ENCODE data around the gene MUC5AC. TPM values are rescaled to one million over a fixed set of nuclear protein-coding genes. Genes with fewer than 3 reads are reported as not detected.

Gene MUC5AC
- total RNA-seq, 3 donors from 2014 or later = under 0.01 TPM; not detected in 1

DNA sequence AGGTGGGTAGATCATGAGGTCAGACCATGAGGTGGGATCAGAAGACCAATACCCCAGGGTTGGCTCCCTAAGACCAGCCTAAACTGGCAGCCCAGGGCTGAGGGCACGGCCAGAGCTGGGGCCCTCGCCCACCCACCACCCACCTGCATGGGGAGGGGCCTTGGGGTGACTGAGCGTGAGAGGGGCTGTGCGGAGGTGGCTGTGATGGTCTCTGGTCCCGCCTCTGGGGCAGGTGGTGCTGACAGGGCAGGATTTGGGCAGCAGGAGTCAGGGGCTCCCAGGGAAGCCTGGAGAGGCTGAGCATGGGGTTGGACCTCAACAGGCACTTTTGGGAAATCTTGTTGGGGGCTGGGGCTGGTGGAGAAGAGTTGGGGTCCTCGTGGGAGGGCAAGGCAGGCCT, 39.8 kb upstream of the MUC5AC start:
- ATAC-seq = no peak
- Mint-ChIP-seq H3K9me3 (no peaks in the 10 kb centered on the region), H3K4me1 (ENCODE audit: low read depth) (no peaks in the 10 kb centered on the region), H3K27me3 (ENCODE audit: low read depth) (peaks cover 8% of the 10 kb centered on the region), H3K36me3 (ENCODE audit: insufficient read depth) (no peaks in the 10 kb centered on the region), H3K4me3 (no peak overlapping the region)
- DNase-seq = no peak

DNA sequence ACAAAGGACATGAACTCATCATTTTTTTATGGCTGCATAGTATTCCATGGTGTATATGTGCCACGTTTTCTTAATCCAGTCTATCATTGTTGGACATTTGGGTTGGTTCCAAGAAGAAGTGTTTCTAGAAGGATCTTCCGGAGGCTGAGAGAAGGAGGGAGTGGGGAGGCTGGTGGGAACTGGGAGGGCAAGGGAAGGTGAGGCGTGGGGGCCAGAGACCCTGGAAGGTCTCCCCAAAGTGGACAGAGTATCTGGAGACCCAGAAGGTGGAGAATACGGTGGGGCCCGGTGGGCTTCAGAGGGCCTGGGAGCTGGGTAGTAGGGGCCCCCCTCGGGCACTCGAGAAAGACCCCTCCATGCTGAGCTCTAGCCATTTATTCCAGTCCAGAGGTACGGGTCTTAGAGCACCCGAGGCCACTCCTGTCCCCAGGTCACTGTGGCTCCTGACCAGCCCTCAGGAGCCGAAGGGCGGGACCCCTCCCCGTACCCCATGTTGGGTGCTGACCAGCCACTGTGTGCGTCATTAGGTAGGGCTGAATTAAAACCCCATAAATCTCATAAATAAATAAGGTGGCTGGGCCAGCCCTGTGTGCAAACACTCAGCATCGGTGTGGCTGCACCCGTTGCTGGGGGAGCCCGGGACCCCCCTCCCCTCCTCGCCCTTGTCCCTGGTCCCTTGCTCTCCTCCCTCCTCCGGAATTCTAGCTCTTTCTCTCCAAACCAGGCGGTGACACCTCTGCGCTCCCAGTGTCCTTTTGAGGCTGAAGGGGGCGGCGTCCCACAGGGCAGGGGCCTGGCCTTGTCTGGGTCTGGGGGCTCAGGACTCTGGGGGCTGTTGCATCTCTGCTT, 38.8 kb upstream of the MUC5AC start:
- no peaks in the 10 kb centered on the region for H3K4me1 Mint-ChIP-seq (ENCODE audit: low read depth)
- no peaks in the 10 kb centered on the region for H3K9me3 Mint-ChIP-seq
- ATAC-seq (no peak), DNase-seq (no peak)
- H3K27me3 Mint-ChIP-seq (ENCODE audit: low read depth) = peaks cover 12% of the 10 kb centered on the region
- H3K4me3 Mint-ChIP-seq = no peak overlapping the region
- no peaks in the 10 kb centered on the region for H3K36me3 Mint-ChIP-seq (ENCODE audit: insufficient read depth)

DNA sequence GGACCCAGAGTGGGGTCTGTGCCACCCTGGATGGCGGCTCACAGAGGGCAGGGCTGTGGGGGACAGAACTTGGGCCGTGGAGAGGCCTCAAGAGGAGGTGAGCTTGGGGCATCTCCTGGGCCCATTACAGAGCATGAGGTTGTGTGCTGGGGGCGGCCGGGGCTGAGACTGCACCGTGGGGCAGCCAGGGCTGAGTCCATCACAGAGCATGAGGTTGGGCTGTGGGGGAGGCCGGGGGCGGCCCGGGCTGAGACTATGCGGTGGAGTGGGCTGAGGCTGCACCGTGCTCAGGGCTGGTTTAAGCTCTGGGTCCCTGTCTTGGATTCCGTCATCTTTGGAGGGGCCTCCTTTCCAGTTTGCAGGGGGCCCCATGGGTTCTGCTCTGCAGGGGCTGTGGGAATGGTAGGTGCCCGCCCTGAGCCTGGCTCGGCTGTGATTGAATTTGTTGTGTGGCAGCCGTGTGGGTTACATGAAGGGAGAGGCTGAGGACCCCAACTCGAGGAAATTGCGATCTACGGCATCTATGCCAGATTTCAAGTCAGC, 38.1 kb upstream of the MUC5AC start:
- Mint-ChIP-seq H3K27me3 (ENCODE audit: low read depth) (peaks cover 12% of the 10 kb centered on the region), H3K36me3 (ENCODE audit: insufficient read depth) (no peaks in the 10 kb centered on the region), H3K9me3 (no peaks in the 10 kb centered on the region), H3K4me3 (no peak overlapping the region), H3K4me1 (ENCODE audit: low read depth) (no peaks in the 10 kb centered on the region)
- ATAC-seq = no peak
- DNase-seq = no peak

DNA sequence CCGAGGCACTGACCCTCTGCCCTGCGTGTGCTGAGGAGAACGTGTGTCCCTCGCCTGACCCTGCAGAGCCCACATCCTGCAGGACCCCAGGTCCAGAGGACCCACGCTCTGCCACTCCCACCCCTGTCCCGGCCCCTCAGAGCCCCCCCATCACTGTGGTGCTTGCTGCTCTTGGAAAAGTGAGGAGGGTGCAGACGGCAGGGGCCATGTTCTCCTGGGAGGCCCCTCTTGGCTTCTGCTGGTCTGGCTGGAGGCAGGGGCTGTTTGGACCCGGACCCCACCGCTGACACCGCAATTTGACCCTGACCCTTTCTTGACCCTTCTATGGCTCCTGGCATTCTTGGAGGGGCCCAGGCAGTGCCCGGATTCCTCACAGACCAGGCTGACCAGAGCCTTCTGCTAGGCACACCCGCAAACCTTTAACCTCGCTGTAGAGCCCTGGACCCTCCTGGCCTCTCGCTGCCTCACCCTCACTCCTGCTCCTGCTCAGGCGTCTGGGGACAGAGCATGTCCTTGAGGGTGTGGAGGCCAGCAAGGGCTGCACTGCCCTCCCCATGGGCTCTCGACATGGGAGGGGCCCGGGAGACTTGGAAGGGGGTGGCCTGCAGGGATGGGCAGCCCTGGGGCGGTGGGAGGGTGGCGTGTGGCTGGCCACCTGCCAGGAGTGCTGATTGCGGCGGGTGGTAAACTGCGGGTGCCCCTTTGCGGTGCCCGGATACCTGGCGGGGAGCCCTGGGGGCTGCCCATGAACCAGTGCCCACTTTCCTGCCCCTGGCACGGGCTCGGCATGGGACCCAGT, 37.0 kb upstream of the MUC5AC start:
- no peak overlapping the region for H3K4me3 Mint-ChIP-seq
- no peaks in the 10 kb centered on the region for H3K4me1 Mint-ChIP-seq (ENCODE audit: low read depth)
- no peaks in the 10 kb centered on the region for H3K36me3 Mint-ChIP-seq (ENCODE audit: insufficient read depth)
- DNase-seq (no peak), ATAC-seq (no peak)
- peaks cover 12% of the 10 kb centered on the region for H3K27me3 Mint-ChIP-seq (ENCODE audit: low read depth)
- no peaks in the 10 kb centered on the region for H3K9me3 Mint-ChIP-seq

DNA sequence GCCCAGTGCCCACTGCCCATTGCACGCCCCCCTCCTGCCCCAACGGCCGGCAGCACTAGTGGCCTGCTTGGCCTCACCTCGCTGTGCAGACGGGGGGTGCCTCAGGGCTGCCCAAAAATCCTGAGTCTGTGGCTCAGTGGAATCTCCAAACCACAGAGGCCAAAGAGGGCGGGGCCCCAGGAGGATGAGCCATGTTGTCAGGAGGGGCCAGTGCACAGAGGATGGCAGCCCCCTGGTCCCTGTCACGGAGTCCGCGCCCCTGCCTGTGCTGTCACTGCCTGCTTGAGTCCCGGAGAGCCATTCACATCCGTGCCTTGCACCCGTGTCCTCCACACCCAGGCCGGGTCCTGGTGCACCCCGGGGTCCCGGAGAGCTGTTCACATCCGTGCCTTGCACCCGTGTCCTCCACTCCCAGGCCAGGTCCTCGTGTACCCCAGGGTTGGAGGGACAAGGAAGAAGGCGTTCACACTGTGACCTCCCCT, 36.4 kb upstream of the MUC5AC start:
- Mint-ChIP-seq H3K4me3 (no peak overlapping the region), H3K36me3 (ENCODE audit: insufficient read depth) (no peaks in the 10 kb centered on the region), H3K9me3 (no peaks in the 10 kb centered on the region), H3K27me3 (ENCODE audit: low read depth) (peaks cover 12% of the 10 kb centered on the region), H3K4me1 (ENCODE audit: low read depth) (no peaks in the 10 kb centered on the region)
- no peak for ATAC-seq
- no peak for DNase-seq

DNA sequence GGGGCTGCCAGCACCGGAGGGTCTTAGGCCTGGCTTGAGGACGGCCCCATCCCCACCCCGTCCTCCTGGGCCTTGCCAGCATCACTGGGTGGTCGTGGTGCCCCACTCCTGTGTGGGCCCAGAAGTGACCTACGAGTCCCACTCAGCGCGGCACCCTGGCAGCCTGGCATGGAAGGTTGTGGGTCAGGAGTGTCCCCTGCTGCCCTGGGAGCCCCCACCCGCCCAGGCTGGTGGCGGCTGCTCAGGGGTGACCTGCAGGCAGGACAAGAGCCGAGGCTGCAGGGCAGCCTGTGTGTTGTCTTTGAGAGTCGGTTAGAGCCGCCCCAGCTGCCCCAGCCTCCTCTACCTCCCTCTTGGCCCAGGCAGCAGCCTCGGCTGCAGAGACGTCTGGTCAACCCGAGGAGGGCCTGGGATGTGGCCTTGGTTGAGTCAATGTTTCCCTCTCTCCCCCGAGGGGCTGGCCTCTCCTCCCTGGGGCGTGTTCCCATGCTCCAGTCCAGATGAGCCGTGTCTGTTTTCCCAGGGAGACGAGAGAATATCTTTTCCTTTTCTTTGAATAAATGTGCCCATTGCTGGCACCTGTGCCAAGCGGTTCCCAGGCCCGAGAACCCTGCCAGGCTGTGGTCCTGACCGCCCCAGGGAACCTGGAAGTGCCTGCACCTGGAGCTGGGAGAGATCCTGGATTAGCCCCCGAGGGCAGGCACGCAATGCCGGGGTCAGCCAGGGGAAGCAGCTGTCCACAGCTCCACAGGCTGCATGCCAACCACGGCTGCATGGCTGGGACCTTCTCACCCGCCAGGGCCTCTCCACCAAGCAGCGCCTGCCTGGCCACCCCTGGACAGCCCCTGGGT, 35.7 kb upstream of the MUC5AC start:
- Mint-ChIP-seq H3K27me3 (ENCODE audit: low read depth) (peaks cover 12% of the 10 kb centered on the region), H3K4me3 (no peak overlapping the region), H3K4me1 (ENCODE audit: low read depth) (no peaks in the 10 kb centered on the region), H3K9me3 (no peaks in the 10 kb centered on the region), H3K36me3 (ENCODE audit: insufficient read depth) (no peaks in the 10 kb centered on the region)
- DNase-seq (no peak), ATAC-seq (no peak)

DNA sequence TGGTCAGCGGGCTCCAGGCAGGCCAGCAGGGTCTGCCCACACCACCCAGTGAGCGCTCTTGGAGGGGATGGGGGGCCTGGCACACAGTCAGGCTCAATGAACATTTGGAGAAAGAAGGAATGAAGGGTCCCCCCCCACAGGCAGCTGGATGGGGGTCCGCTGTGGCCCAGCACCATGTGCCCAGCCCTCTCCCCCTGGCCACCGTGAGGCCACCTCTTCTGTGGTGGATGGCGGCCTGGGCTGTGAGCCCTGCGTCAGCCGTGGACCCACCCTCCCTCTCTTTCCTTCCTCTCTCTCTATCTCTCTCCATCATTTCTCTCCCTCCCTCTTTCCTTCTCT, 35.1 kb upstream of the MUC5AC start:
- Mint-ChIP-seq H3K4me1 (ENCODE audit: low read depth) (no peaks in the 10 kb centered on the region), H3K9me3 (no peaks in the 10 kb centered on the region), H3K36me3 (ENCODE audit: insufficient read depth) (no peaks in the 10 kb centered on the region), H3K4me3 (no peak overlapping the region), H3K27me3 (ENCODE audit: low read depth) (peaks cover 12% of the 10 kb centered on the region)
- DNase-seq (no peak), ATAC-seq (no peak)

DNA sequence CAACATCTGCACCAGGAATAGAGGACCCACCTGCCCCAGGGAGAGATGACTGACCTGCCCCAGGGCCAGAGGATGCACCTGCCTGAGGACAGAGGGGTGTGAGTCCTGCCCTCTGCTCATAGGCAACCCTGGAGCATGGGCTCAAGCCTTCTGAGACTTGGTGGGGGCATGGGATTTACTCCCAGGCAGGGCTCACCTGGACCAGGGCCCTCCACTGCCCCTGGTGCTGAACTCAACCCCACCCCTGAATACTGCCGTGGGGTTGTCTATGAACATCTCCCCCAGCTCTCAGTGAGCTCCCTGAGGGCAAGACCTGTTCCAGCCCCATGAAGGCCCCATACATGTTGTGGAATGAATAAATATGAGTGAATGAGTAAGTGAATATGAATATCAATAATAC, 33.8 kb upstream of the MUC5AC start:
- peaks cover 8% of the 10 kb centered on the region for H3K27me3 Mint-ChIP-seq (ENCODE audit: low read depth)
- no peaks in the 10 kb centered on the region for H3K36me3 Mint-ChIP-seq (ENCODE audit: insufficient read depth)
- H3K4me1 Mint-ChIP-seq (ENCODE audit: low read depth) = no peaks in the 10 kb centered on the region
- H3K4me3 Mint-ChIP-seq = no peak overlapping the region
- no peak for DNase-seq
- H3K9me3 Mint-ChIP-seq = no peaks in the 10 kb centered on the region
- ATAC-seq = no peak

DNA sequence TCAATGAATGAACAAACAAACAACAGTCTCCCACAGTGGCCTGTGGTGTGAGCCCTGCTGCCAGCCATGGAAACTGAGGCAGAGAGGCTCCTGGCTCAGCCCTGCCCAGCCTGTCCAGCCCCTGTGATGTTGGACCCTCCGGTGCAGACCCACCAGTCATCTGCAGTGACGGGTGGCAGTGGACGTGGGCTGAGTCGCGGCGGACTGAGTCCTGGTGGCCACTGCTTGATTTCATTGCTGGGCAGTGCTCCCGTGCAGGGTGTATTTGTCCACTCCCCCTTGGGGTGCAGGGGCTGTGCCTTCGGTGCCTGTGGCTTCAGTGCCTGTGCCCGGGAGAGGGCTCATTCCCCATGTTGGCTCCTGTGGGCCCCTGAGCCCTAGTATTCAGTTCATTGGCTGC, 31.9 kb upstream of the MUC5AC start:
- Mint-ChIP-seq H3K4me1 (ENCODE audit: low read depth) (no peaks in the 10 kb centered on the region), H3K36me3 (ENCODE audit: insufficient read depth) (no peaks in the 10 kb centered on the region), H3K4me3 (no peak overlapping the region), H3K27me3 (ENCODE audit: low read depth) (peaks cover 11% of the 10 kb centered on the region), H3K9me3 (no peaks in the 10 kb centered on the region)
- DNase-seq (no peak), ATAC-seq (no peak)

DNA sequence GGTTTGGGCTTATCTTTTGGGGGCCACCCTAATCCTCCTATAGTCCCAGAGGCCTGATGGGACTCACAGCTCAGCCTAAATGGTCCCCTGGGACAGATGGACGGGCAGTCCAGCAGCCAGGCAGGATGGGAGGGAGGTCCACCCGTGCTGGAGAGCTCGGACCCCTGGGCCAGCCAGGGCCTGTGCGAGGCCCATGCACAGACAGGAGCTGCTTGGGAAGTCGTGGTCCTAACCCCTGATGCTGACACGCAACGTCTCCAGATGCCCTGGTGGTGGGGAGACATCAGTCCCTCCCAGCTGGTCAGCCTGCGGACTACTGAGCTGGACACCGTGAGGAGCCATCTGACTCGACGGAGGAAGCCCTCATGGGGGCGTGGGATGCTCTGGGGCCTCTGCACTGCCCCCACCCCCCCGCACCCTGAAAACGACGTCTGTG, 31.2 kb upstream of the MUC5AC start:
- peaks cover 12% of the 10 kb centered on the region for H3K27me3 Mint-ChIP-seq (ENCODE audit: low read depth)
- no peak for DNase-seq
- ATAC-seq = no peak
- no peaks in the 10 kb centered on the region for H3K4me1 Mint-ChIP-seq (ENCODE audit: low read depth)
- H3K36me3 Mint-ChIP-seq (ENCODE audit: insufficient read depth) = no peaks in the 10 kb centered on the region
- H3K9me3 Mint-ChIP-seq = no peaks in the 10 kb centered on the region
- no peak overlapping the region for H3K4me3 Mint-ChIP-seq

DNA sequence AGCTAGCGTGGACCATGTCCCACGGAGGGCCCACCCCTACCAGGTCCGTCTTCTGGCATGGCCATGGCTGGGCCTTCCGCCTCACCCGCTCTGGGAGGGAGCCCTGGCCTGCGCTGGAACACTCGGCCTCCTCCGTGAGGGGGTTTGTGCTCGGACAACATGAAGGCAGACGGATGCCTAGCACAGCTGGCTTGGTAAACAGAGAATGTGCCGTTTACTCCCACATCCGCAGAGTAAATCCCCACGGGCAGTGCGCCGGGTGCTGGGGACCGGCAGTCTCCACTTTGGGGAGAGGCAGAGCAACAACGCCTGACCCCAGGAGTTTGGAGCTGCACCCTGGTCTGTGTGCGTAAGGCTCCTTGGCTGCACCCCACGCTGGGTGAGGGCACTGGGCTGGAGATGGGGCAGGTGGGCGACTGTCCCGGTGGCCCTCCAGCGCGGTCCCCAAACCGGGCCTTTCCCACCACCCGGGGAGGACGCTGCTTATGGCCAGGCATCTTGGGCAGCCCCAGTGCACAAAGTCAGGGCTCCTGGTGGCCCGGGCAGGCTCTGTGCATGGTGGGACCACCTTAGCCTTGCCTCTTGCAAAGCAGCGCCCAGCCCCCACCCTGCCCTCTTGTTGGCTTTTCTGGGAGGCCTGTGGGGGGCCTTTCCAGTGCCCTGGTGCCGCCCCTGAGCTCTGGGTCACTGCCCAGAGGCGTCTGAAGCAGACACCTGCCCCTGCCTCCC, 30.7 kb upstream of the MUC5AC start:
- ATAC-seq = no peak
- H3K36me3 Mint-ChIP-seq (ENCODE audit: insufficient read depth) = no peaks in the 10 kb centered on the region
- no peaks in the 10 kb centered on the region for H3K4me1 Mint-ChIP-seq (ENCODE audit: low read depth)
- no peak for DNase-seq
- H3K9me3 Mint-ChIP-seq = no peaks in the 10 kb centered on the region
- no peak overlapping the region for H3K4me3 Mint-ChIP-seq
- peaks cover 17% of the 10 kb centered on the region for H3K27me3 Mint-ChIP-seq (ENCODE audit: low read depth)

DNA sequence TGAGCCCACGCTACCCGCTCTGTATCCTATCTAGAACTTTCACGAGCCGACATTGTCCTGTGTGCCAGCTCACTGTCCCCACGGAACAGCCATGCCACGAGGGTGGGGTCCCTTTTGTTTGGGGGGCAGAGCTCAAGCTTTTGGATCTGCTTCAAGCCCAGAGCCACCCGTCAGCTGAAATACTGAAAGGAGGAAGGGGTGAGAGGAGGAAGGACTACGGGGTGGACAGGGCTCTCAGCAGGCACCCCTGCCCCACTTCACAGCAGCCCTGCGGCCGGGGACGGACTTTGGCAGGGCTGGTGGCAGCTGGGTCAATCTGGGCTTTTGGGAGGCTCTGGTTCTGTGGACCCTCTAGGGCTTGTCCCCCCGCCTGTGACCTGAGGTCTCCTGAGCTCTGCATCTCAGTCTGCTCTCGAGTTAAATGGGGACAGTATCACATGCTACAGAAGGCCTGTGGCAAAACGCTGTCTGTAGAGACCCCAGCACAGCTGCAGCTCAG, 30.0 kb upstream of the MUC5AC start:
- Mint-ChIP-seq H3K36me3 (ENCODE audit: insufficient read depth) (no peaks in the 10 kb centered on the region), H3K4me3 (no peak overlapping the region), H3K9me3 (no peaks in the 10 kb centered on the region), H3K4me1 (ENCODE audit: low read depth) (no peaks in the 10 kb centered on the region), H3K27me3 (ENCODE audit: low read depth) (peaks cover 16% of the 10 kb centered on the region)
- ATAC-seq = no peak
- DNase-seq = no peak

DNA sequence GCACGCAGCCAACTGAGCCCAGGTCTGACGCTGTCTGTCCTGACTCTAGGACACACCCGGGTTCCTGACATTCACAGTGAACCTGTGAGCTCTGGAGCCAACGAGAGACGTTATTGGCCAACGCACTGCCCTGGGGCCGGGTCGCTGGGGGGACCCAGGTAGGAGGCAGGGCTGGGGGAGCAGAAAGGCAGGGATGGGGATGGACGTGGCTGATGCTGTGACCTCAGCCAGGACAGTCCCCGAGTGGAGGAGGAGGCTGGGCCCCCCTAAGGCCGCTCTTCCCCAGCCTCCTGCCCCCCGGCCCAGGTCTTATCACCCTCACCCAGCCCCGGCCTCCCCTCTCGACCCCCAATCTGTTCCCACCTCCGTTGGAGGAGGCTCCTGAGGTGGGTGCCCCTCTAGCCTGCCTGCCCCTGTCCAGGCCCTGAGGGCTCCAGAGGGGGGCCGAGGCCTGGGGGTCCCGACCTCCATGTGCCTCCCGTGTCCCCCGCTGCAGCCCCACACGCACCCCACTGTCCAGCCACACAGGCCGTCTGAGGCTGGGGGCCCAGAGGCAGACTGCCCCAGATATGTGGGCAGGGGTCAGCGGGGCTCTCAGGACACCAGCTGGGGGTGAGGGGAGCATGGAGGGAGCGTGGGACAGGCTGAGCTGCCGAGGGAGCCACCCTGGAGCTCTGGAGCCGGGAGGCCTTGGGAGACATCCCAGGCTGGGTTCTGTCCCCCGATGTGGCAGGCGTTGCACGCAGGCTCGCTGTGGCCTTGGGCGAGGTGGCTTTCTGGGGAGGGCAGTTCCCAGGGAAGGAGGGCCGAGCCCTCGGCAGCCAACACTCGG, 29.2 kb upstream of the MUC5AC start:
- Mint-ChIP-seq H3K36me3 (ENCODE audit: insufficient read depth) (no peaks in the 10 kb centered on the region), H3K9me3 (peaks cover 3% of the 10 kb centered on the region), H3K4me3 (no peak overlapping the region), H3K27me3 (ENCODE audit: low read depth) (peaks cover 12% of the 10 kb centered on the region), H3K4me1 (ENCODE audit: low read depth) (no peaks in the 10 kb centered on the region)
- ATAC-seq (no peak), DNase-seq (no peak)
